MM.1S (cell line): ENCODE measurements around the gene VPS35.

Experiments used
- DNase-seq: peaks from one replicate; pipeline ENCODE4 v3.0.0-alpha.2; 2015
- H2AFZ ChIP-seq: fragments of 300-600 bp; sonication (generic); 2 replicates; pipeline ENCODE4 v1.6.0; 2016; ENCODE audit warnings: antibody characterized with exemption, low read length
- H3F3A ChIP-seq: fragments of 300-600 bp; sonication (generic); 2 replicates; pipeline ENCODE4 v1.6.1; 2016; ENCODE audit warnings: mild to moderate bottlenecking, antibody characterized with exemption, low read length, moderate library complexity, mixed read lengths; ENCODE audit not compliant: insufficient read depth
- H3K27ac ChIP-seq: fragments of 300-600 bp; sonication (generic); 2 replicates; pipeline ENCODE4 v1.5.1; 2016; ENCODE audit warnings: mild to moderate bottlenecking, low read length
- H3K27me3 ChIP-seq: fragments of 300-600 bp; sonication (generic); replicated peaks from 2 replicates; pipeline ENCODE4 v1.6.0; 2016; ENCODE audit warnings: low read length; ENCODE audit not compliant: insufficient read depth
- H3K36me3 ChIP-seq: fragments of 300-600 bp; sonication (generic); replicated peaks from 2 replicates; pipeline ENCODE4 v1.6.1; 2016; ENCODE audit warnings: mild to moderate bottlenecking, low read length, mixed read lengths; ENCODE audit not compliant: insufficient read depth
- H3K4me1 ChIP-seq: fragments of 300-600 bp; sonication (generic); 2 replicates; pipeline ENCODE4 v1.6.1; 2016; ENCODE audit warnings: low read length, mixed read lengths
- H3K4me2 ChIP-seq: fragments of 300-600 bp; sonication (generic); 2 replicates; pipeline ENCODE4 v1.6.0; 2016; ENCODE audit warnings: low read depth, low read length
- H3K4me3 ChIP-seq: fragments of 300-600 bp; sonication (generic); 2 replicates; pipeline ENCODE4 v1.5.1; 2016; ENCODE audit warnings: low read length, mixed read lengths
- H3K79me2 ChIP-seq: fragments of 300-600 bp; sonication (generic); 2 replicates; pipeline ENCODE4 v1.6.1; 2016; ENCODE audit warnings: mixed run types, low read length, mixed read lengths
- H3K9ac ChIP-seq: fragments of 300-600 bp; sonication (generic); 2 replicates; pipeline ENCODE4 v1.6.1; 2016; ENCODE audit warnings: low read length, mixed read lengths
- H3K9me2 ChIP-seq: fragments of 300-600 bp; sonication (generic); replicated peaks from 2 replicates; pipeline ENCODE4 v1.6.1; 2016; ENCODE audit warnings: mild to moderate bottlenecking, low read length, mixed read lengths; ENCODE audit not compliant: insufficient read depth
- H3K9me3 ChIP-seq: fragments of 300-600 bp; sonication (generic); replicated peaks from 2 replicates; pipeline ENCODE4 v1.6.1; 2016; ENCODE audit warnings: mild to moderate bottlenecking, low read length, mixed read lengths; ENCODE audit not compliant: insufficient read depth
- H4K20me1 ChIP-seq: fragments of 300-600 bp; sonication (generic); 2 replicates; pipeline ENCODE4 v1.6.1; 2016; ENCODE audit warnings: mild to moderate bottlenecking, low read length, moderate library complexity, mixed read lengths; ENCODE audit not compliant: insufficient read depth
- CTCF ChIP-seq: fragments of 300-600 bp; sonication (generic); IDR thresholded peaks from 2 replicates; pipeline ENCODE4 v1.5.1; 2016; ENCODE audit warnings: antibody characterized with exemption, low read length, mixed read lengths
- EZH2 ChIP-seq: fragments of 300-600 bp; sonication (generic); optimal IDR thresholded peaks from 2 replicates; pipeline ENCODE3; 2017; ENCODE audit warnings: low read depth, mild to moderate bottlenecking, antibody characterized with exemption, low read length, mixed read lengths
- EZH2phosphoT487 ChIP-seq: fragments of 300-600 bp; sonication (generic); IDR thresholded peaks from 2 replicates; pipeline ENCODE4 v1.6.1; 2018; ENCODE audit warnings: antibody characterized with exemption, low read length

Gene VPS35

GRCh38 chr16:46612121-46612520, 76.9 kb downstream of the VPS35 start:
- Histone ChIP-seq H4K20me1 (no peaks in the 10 kb centered on the region), H3K4me1 (peaks cover 30% of the 10 kb centered on the region), H3K4me3 (peak overlapping the region; percentile 41), H3K79me2 (peaks cover 81% of the 10 kb centered on the region), H2AFZ (peak overlapping the region; percentile 34), H3K27ac (peak overlapping the region; percentile 64), H3K9ac (peak overlapping the region; percentile 11; the same call in 1 of the 2 replicates), H3K9me3 (no peaks in the 10 kb centered on the region), H3K27me3 (no peaks in the 10 kb centered on the region), H3K36me3 (peaks cover 25% of the 10 kb centered on the region), H3K9me2 (no peaks in the 10 kb centered on the region), H3K4me2 (peak overlapping the region; percentile 63), H3F3A (peaks cover 30% of the 10 kb centered on the region)
- TF ChIP-seq EZH2 (no peak), CTCF (peak; percentile 34)
- DNase-seq, result peak; percentile 73

- Histone ChIP-seq H3K27me3 (no peaks in the 10 kb centered on the region), H3K4me2 (no peak overlapping the region), H3K27ac (no peak overlapping the region), H3K9me3 (no peaks in the 10 kb centered on the region), H3F3A (peaks cover 10% of the 10 kb centered on the region), H3K9me2 (no peaks in the 10 kb centered on the region), H2AFZ (no peak overlapping the region), H3K9ac (no peak overlapping the region), H3K36me3 (peaks cover 29% of the 10 kb centered on the region), H3K4me3 (no peak overlapping the region), H3K79me2 (peaks cover 56% of the 10 kb centered on the region), H4K20me1 (no peaks in the 10 kb centered on the region), H3K4me1 (peaks cover 7% of the 10 kb centered on the region)
- DNase-seq, result peak; percentile 30
- peak; percentile 28 for TF ChIP-seq CTCF
- no peak for TF ChIP-seq EZH2phosphoT487
Observed at GRCh38 chr16:46607529-46607928, 81.4 kb downstream of the VPS35 start.

- Histone ChIP-seq H3K9ac (no peak overlapping the region), H3K27ac (no peak overlapping the region), H3K36me3 (peaks cover 34% of the 10 kb centered on the region), H2AFZ (no peak overlapping the region), H3F3A (no peaks in the 10 kb centered on the region), H3K79me2 (peaks cover 50% of the 10 kb centered on the region), H3K4me2 (no peak overlapping the region), H4K20me1 (no peaks in the 10 kb centered on the region), H3K9me3 (no peaks in the 10 kb centered on the region), H3K4me3 (no peak overlapping the region), H3K9me2 (no peaks in the 10 kb centered on the region), H3K27me3 (no peaks in the 10 kb centered on the region), H3K4me1 (no peaks in the 10 kb centered on the region; the same call in 1 of the 2 replicates)
- no peak for DNase-seq
- no peak for TF ChIP-seq EZH2
- no peak for TF ChIP-seq EZH2phosphoT487
- TF ChIP-seq CTCF, result no peak
Observed at GRCh38 chr16:46606231-46606630, 82.7 kb downstream of the VPS35 start.
